ENCODE data around the gene SMC2. TPM values are rescaled to one million over a fixed set of nuclear protein-coding genes. Genes with fewer than 3 reads are reported as not detected.

Gene SMC2
- total and polyA plus RNA-seq, 10 of the 15 experiments (the other 5 are each of a cell fraction or from before 2014, with no cell fraction given), result 22.9 to 116 (median 50.0) TPM

GRCh38 chr9:104069288-104069687 lies 24.8 kb upstream of the SMC2 start:
- Histone ChIP-seq H3K4me3 (no peak overlapping the region), H3K9me3 (replicated peaks; ENCODE audit: control insufficient read depth, insufficient read depth, low read length) (no peaks in the 10 kb centered on the region), H3K4me2 (ENCODE audit: control insufficient read depth, insufficient read depth) (no peak overlapping the region), H3K27me3 (replicated peaks in 1 of 2; ENCODE audit: control insufficient read depth in 2 of 2, insufficient read depth in 2 of 2, low read length in 1 of 2) (no peaks in the 10 kb centered on the region), H3K36me3 (ENCODE audit: control insufficient read depth in 2 of 2, insufficient read depth in 2 of 2, low read length in 1 of 2) (no peaks in the 10 kb centered on the region), H4K20me1 (ENCODE audit: control insufficient read depth, insufficient read depth) (no peaks in the 10 kb centered on the region), H3K27ac (ENCODE audit: control insufficient read depth, insufficient read depth) (no peak overlapping the region), H3K79me2 (ENCODE audit: control insufficient read depth, insufficient read depth, low read length) (no peaks in the 10 kb centered on the region), H3K4me1 (ENCODE audit: control insufficient read depth, insufficient read depth, low read length) (no peaks in the 10 kb centered on the region), H3K9ac (ENCODE audit: control insufficient read depth, insufficient read depth, low read length) (no peak overlapping the region), H2AFZ (ENCODE audit: control insufficient read depth, low read depth, low read length) (no peak overlapping the region)
- ChIA-PET RAD21 (ENCODE audit: unreplicated experiment) (no interaction called here), POLR2A (no interaction called here), SMC1A (ENCODE audit: uncharacterized antibody, unreplicated experiment) (no interaction called here), CTCF (no interaction called here)
- intact Hi-C loops (cut with micrococcal nuclease; ENCODE audit: unreplicated experiment), result no loop called here
- no peak for TF ChIP-seq BHLHE40 (IDR thresholded peaks at IDR 0.05; ENCODE audit: borderline replicate concordance in 1 of 2, low read depth in 2 of 2, low read length in 1 of 2)
- TF ChIP-seq ATF3 (IDR thresholded peaks at IDR 0.05; ENCODE audit: borderline replicate concordance, extremely low read depth, low read depth, low read length), result no peak
- TF ChIP-seq SREBF1 (IDR thresholded peaks at IDR 0.05; ENCODE audit: low read length), result no peak
- no peak for TF ChIP-seq CREM (IDR thresholded peaks at IDR 0.05; ENCODE audit: low read depth)
- TF ChIP-seq PML (IDR thresholded peaks at IDR 0.05; ENCODE audit: low read length), result no peak
- no peak for TF ChIP-seq CBX5 (IDR thresholded peaks at IDR 0.05; ENCODE audit: low read depth)
- TF ChIP-seq NBN (IDR thresholded peaks at IDR 0.05), result no peak
- no peak for TF ChIP-seq YBX1 (IDR thresholded peaks at IDR 0.05)
- no peak for TF ChIP-seq PRDM15 (CRISPR knock-in tag; IDR thresholded peaks at IDR 0.05)
- no peak for TF ChIP-seq BCL11A (IDR thresholded peaks at IDR 0.05; ENCODE audit: low read depth, low read length)
- TF ChIP-seq MTA2 (IDR thresholded peaks at IDR 0.05; ENCODE audit: low read depth), result no peak
- no peak for TF ChIP-seq ELK1 (IDR thresholded peaks at IDR 0.05; ENCODE audit: low read depth, low read length)
- no peak for TF ChIP-seq RUNX3 (IDR thresholded peaks at IDR 0.05; ENCODE audit: low read length)
- TF ChIP-seq KDM1A (IDR thresholded peaks at IDR 0.05; ENCODE audit: borderline replicate concordance), result no peak
- no peak for TF ChIP-seq ZNF384 (IDR thresholded peaks at IDR 0.05; ENCODE audit: borderline replicate concordance, low read depth, low read length)
- in situ Hi-C loops (cut with MboI), result no loop called here
- FAIRE-seq, result no peak
- WGBS (ENCODE audit: insufficient coverage, insufficient replicate concordance, low lambda C conversion rate, missing lambda C conversion rate), result 95% methylated on average over 1 of the region's 1 CpG
- DNase-seq (ENCODE audit: low read depth, low spot score), result no peak
- no TSS peak for BruUV-seq (replicated peaks)
- ATAC-seq, result no peak

Measured in GM12878 (cell line).